CD4-positive, alpha-beta T cell (primary cell): ENCODE results near the gene DPEP2NB. TPM values are rescaled to one million over a fixed set of nuclear protein-coding genes. Genes with fewer than 3 reads are reported as not detected.

ENCODE experiments used
- ATAC-seq: fragments of 200-7000 bp; cut with Tn5 transposase; one replicate; pipeline ENCODE4 v1.10.0; 2022; ENCODE audit warnings: mild to moderate bottlenecking; ENCODE audit not compliant: poor library complexity
- CTCF ChIA-PET: fragments of 350-600 bp; sonication (Branson Sonifier 250); formaldehyde crosslinking; loops from one replicate; lab custom pipeline; 2021; ENCODE audit warnings: antibody characterized with exemption, inconsistent platforms; lab: Charles Lee
- POLR2A ChIA-PET: fragments of 350-600 bp; sonication (Branson Sonifier 250); formaldehyde crosslinking; loops from one replicate; lab custom pipeline; 2021; ENCODE audit warnings: antibody characterized with exemption, inconsistent platforms; lab: Charles Lee
- DNase-seq, 14 experiments: peaks; one replicate each; pipeline ENCODE4 v3.0.0-alpha.2; 2013 to 2020; ENCODE audit warnings: mixed read lengths in 2 of 14
- H3K27ac ChIP-seq, 2 donors: one replicate each; pipeline versions ENCODE4 v1.5.1 to v1.7.0; 2013; ENCODE audit warnings: low read length in 2 of 2, low read depth in 1 of 2, mild to moderate bottlenecking in 1 of 2
- H3K27me3 ChIP-seq, 2 experiments: 1 replicate in 1 of 2; 2 replicates in 1 of 2; pipeline versions ENCODE4 v1.6.1 to v1.7.0; 2013; ENCODE audit warnings: low read length in 2 of 2, control low read depth in 1 of 2, mild to moderate bottlenecking in 1 of 2, moderate library complexity in 1 of 2; ENCODE audit not compliant: insufficient read depth in 2 of 2, control insufficient read depth in 1 of 2
- H3K36me3 ChIP-seq: one replicate; pipeline ENCODE4 v1.6.1; 2013; ENCODE audit warnings: low read length, control low read depth; ENCODE audit not compliant: insufficient read depth
- H3K4me1 ChIP-seq: one replicate; pipeline ENCODE4 v1.6.1; 2013; ENCODE audit warnings: low read length, control low read depth; ENCODE audit not compliant: insufficient read depth
- H3K4me3 ChIP-seq: one replicate; pipeline ENCODE4 v1.5.1; 2013; ENCODE audit warnings: mild to moderate bottlenecking, low read length, moderate library complexity
- H3K9me3 ChIP-seq, 2 experiments: 1 replicate in 1 of 2; 2 replicates in 1 of 2; pipeline versions ENCODE4 v1.6.1 to v1.7.0; 2013; ENCODE audit warnings: low read length in 2 of 2, mild to moderate bottlenecking in 2 of 2, control low read depth in 1 of 2, moderate library complexity in 1 of 2; ENCODE audit not compliant: control insufficient read depth in 1 of 2, insufficient read depth in 1 of 2
- H3K27ac Mint-ChIP-seq: one replicate; pipeline ENCODE4 v1.8.0; 2020; ENCODE audit warnings: mixed read lengths
- H3K27me3 Mint-ChIP-seq: one replicate; pipeline ENCODE4 v1.8.0; 2021; ENCODE audit warnings: mixed read lengths
- H3K36me3 Mint-ChIP-seq: one replicate; pipeline ENCODE4 v1.8.0; 2021; ENCODE audit warnings: low read depth, mixed read lengths
- H3K4me1 Mint-ChIP-seq: one replicate; pipeline ENCODE4 v1.8.0; 2021; ENCODE audit warnings: low read depth, mixed read lengths
- H3K4me3 Mint-ChIP-seq: one replicate; pipeline ENCODE4 v1.8.0; 2020; ENCODE audit warnings: mild to moderate bottlenecking, mixed read lengths
- H3K9me3 Mint-ChIP-seq: one replicate; pipeline ENCODE4 v1.8.0; 2020; ENCODE audit warnings: mixed read lengths
- intact Hi-C, 2 experiments: fragments of 100-400 bp; cut with DNase I in 1 of 2; cut with micrococcal nuclease in 1 of 2; formaldehyde crosslinking; loops; one replicate each; pipeline versions ENCODE4 v1.15.1 to v1.9.0; 2023 to 2025; cut with DNase I, micrococcal nuclease
- total RNA-seq, 174 experiments: library from RNA in 2 of 174; stranded (reverse) in 2 of 174; gene quantifications; one replicate each; pipeline ENCODE4 v1.2.3 and lab custom pipeline; 2021 to 2026
- TF ChIP-seq, protein P1 (sequence below): fragments of 200-600 bp; IDR thresholded peaks from one replicate; pipeline ENCODE4 v1.8.0; 2022; ENCODE audit warnings: antibody characterized with exemption, mild to moderate bottlenecking

The DPEP2NB gene
- total RNA-seq, 2 experiments from 2014 or later, result not detected

DNA sequence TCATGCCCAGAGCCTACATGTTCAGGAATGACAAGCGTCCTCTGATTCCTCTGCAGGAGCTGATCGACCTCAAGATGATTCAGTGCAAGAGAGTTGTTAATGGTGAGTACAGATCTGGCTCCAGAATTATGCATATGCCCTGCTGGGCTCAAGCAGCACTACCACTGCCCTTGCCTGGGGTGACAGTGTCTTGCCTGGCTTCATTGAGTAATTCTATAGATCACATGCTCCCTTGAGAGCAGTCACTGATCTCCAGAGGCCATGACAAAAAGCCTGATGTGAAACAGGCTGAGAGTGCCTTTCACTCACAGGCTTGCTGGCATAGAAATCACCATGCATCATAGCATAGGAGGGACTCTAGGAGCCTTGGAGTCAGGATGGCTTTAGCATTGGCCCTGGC is 33.7 kb upstream of the DPEP2NB start:
- no peak overlapping the region for H3K4me3 ChIP-seq
- no peaks in the 10 kb centered on the region for H3K9me3 ChIP-seq
- Mint-ChIP-seq H3K36me3 (peaks cover 62% of the 10 kb centered on the region), H3K27me3 (no peaks in the 10 kb centered on the region), H3K9me3 (no peaks in the 10 kb centered on the region), H3K4me1 (peaks cover 5% of the 10 kb centered on the region), H3K4me3 (no peak overlapping the region), H3K27ac (no peak overlapping the region)
- H3K27me3 ChIP-seq, result no peaks in the 10 kb centered on the region
- intact Hi-C loops, result loop anchor here in 1 of 2 experiments (5.0 kb wide), 1 partner anchor 532 kb away; no protein-coding TSS in a partner anchor
- H3K36me3 ChIP-seq, result peaks cover 28% of the 10 kb centered on the region
- TF ChIP-seq, protein P1, sequence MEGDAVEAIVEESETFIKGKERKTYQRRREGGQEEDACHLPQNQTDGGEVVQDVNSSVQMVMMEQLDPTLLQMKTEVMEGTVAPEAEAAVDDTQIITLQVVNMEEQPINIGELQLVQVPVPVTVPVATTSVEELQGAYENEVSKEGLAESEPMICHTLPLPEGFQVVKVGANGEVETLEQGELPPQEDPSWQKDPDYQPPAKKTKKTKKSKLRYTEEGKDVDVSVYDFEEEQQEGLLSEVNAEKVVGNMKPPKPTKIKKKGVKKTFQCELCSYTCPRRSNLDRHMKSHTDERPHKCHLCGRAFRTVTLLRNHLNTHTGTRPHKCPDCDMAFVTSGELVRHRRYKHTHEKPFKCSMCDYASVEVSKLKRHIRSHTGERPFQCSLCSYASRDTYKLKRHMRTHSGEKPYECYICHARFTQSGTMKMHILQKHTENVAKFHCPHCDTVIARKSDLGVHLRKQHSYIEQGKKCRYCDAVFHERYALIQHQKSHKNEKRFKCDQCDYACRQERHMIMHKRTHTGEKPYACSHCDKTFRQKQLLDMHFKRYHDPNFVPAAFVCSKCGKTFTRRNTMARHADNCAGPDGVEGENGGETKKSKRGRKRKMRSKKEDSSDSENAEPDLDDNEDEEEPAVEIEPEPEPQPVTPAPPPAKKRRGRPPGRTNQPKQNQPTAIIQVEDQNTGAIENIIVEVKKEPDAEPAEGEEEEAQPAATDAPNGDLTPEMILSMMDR, result no peak
- H3K27ac ChIP-seq, result no peak overlapping the region
- CTCF ChIA-PET, result no interaction called here
- no peaks in the 10 kb centered on the region for H3K4me1 ChIP-seq
- ATAC-seq (no peak), DNase-seq (no peak)
- POLR2A ChIA-PET, result no interaction called here

DNA sequence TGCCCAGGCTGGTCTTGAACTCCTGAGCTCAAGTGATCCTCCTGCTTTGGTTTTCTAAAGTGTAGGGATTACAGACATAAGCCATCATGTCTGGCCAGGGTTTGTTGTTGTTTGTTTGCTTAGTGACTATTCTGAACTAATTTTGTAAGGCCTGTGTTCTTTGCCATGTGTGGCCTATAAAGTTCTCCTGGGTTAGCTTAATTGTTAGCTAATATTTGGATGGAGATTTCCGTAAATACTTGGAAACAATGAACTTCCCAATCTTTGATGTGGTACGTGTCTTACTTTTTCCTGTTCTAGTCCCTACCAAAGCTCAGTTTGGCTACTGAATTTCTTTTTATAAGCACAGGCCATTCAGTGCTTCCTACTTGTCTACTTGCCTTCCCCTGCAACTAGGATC is 32.3 kb upstream of the DPEP2NB start:
- Mint-ChIP-seq H3K4me3 (no peak overlapping the region), H3K9me3 (no peaks in the 10 kb centered on the region), H3K27ac (no peak overlapping the region), H3K4me1 (peaks cover 5% of the 10 kb centered on the region), H3K36me3 (peaks cover 47% of the 10 kb centered on the region), H3K27me3 (no peaks in the 10 kb centered on the region)
- ChIA-PET CTCF (interaction anchor here (1.5 kb wide), 1 partner anchor 232 kb away, joined by 4 read pairs; no protein-coding TSS in a partner anchor), POLR2A (interaction anchor here (0.8 to 1.4 kb wide), 2 partner anchors 56 to 231 kb away, joined by 3 read pairs; no protein-coding TSS in a partner anchor)
- DNase-seq (no peak), ATAC-seq (no peak)
- peaks cover 16% of the 10 kb centered on the region for H3K36me3 ChIP-seq
- no peaks in the 10 kb centered on the region for H3K27me3 ChIP-seq
- intact Hi-C loops, result loop anchor here in 1 of 2 experiments (5.0 kb wide), 1 partner anchor 531 kb away; no protein-coding TSS in a partner anchor
- H3K27ac ChIP-seq, result no peak overlapping the region
- TF ChIP-seq, protein P1, result no peak
- H3K4me1 ChIP-seq, result no peaks in the 10 kb centered on the region
- no peaks in the 10 kb centered on the region for H3K9me3 ChIP-seq
- H3K4me3 ChIP-seq, result no peak overlapping the region

DNA sequence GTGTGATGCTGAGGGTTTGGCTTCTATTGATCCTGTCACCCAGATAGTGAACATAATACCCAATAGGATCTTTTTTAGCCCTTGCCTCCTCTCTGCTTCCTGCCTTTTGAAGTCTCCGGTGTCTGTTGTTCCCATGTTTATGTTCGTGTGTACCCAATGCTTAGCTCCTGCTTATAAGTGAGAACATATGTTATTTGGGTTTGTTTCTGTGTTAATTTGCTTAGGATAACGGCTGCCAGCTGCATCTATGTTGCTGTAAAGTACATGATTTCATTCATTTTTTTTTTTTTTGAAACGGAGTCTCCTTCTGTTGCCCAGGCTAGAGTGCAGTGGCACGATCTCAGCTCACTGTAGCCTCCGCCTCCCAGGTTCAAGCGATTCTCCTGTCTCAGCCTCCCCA is 30.4 kb upstream of the DPEP2NB start:
- Mint-ChIP-seq H3K27ac (no peak overlapping the region), H3K36me3 (peaks cover 39% of the 10 kb centered on the region), H3K27me3 (no peaks in the 10 kb centered on the region), H3K4me3 (no peak overlapping the region), H3K4me1 (peaks cover 5% of the 10 kb centered on the region), H3K9me3 (no peaks in the 10 kb centered on the region)
- Histone ChIP-seq H3K36me3 (peaks cover 13% of the 10 kb centered on the region), H3K4me3 (no peak overlapping the region), H3K27ac (no peak overlapping the region), H3K4me1 (no peaks in the 10 kb centered on the region), H3K27me3 (no peaks in the 10 kb centered on the region), H3K9me3 (no peaks in the 10 kb centered on the region)
- intact Hi-C loops, result loop anchor here in 1 of 2 experiments (5.0 kb wide), 1 partner anchor 529 kb away; no protein-coding TSS in a partner anchor
- TF ChIP-seq, protein P1, result no peak
- ChIA-PET CTCF (interaction anchor here (0.7 kb wide), 1 partner anchor 118 kb away, joined by 3 read pairs; no protein-coding TSS in a partner anchor), POLR2A (no interaction called here)
- no peak for DNase-seq
- no peak for ATAC-seq
